ENCODE measurements around the gene NUTM2G. TPM values are rescaled to one million over a fixed set of nuclear protein-coding genes. Genes with fewer than 3 reads are reported as not detected.
"Not testable (repeated sequence)": the region's sequence is repeated elsewhere in the genome, so short reads cannot be mapped to it uniquely, and the experiment has no call there.

Gene NUTM2G
- total RNA-seq (not detected), polyA plus RNA-seq (0.14 TPM)

- H3K9me3 ChIP-seq (ENCODE audit: low read length); H3K4me3 ChIP-seq (ENCODE audit: low read length); H3K9me3 Mint-ChIP-seq; CTCF ChIA-PET; H3K4me1 Mint-ChIP-seq; H3K27me3 ChIP-seq (ENCODE audit: insufficient read depth, low read length, poor library complexity, severe bottlenecking); DNase-seq; H3K4me3 Mint-ChIP-seq; POLR2A ChIA-PET; H3K27ac Mint-ChIP-seq; H3K27me3 Mint-ChIP-seq; H3K36me3 Mint-ChIP-seq; H3K4me1 ChIP-seq (ENCODE audit: insufficient read depth, low read length); H3K36me3 ChIP-seq (ENCODE audit: insufficient read depth, low read length); H3K27ac ChIP-seq (ENCODE audit: low read depth, low read length): not testable (repeated sequence)
Observed at GRCh38 chr9:96928543-96928942, at the start of gene NUTM2G. TSS of gene NUTM2G (plus strand) at chr9:96928843. CDS start at chr9:96929025, 182 bp downstream.

- no peaks in the 10 kb centered on the region for H3K36me3 ChIP-seq (ENCODE audit: insufficient read depth, low read length)
- H3K4me1 ChIP-seq (ENCODE audit: insufficient read depth, low read length), result no peaks in the 10 kb centered on the region
- Mint-ChIP-seq H3K9me3 (peaks cover 0 to 5% (median 2%) of the 10 kb centered on the region in 5 donors), H3K4me1 (no peaks in the 10 kb centered on the region), H3K27ac (no peak overlapping the region), H3K4me3 (no peak overlapping the region), H3K36me3 (peaks cover 1 to 10% (median 1%) of the 10 kb centered on the region in 3 donors), H3K27me3 (peaks cover 2 to 5% of the 10 kb centered on the region in 2 donors)
- no peaks in the 10 kb centered on the region for H3K9me3 ChIP-seq (ENCODE audit: low read length)
- ChIA-PET CTCF (no interaction called here), POLR2A (no interaction called here)
- no peak overlapping the region for H3K27ac ChIP-seq (ENCODE audit: low read depth, low read length)
- DNase-seq, result no peak
- no peaks in the 10 kb centered on the region for H3K27me3 ChIP-seq (ENCODE audit: insufficient read depth, low read length, poor library complexity, severe bottlenecking)
- H3K4me3 ChIP-seq (ENCODE audit: low read length), result no peak overlapping the region
Observed at GRCh38 chr9:96883922-96884321, 44.7 kb upstream of the NUTM2G start.

DNA sequence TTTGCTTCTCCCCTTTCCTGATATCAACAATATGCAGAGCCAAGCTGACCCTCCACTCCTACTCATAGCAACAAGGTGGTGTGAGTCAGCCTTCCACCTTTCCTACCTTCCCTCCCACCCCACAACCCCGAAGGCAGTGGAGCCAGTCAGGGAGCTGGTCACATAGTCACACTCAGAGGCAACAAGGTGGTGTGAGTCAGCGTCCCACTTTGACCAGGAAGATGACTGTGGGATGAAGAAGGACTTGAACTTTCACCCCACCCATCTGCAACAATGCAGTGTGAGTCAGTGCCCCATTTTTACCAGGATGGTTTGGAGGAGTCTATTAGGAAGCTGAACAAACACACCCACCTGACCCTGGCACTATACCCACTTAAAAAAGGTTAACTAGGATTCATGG lies 44.2 kb upstream of the NUTM2G start:
- peaks cover 0 to 2% of the 10 kb centered on the region in 2 donors for H3K27me3 Mint-ChIP-seq
- H3K36me3 ChIP-seq (ENCODE audit: insufficient read depth, low read length), result no peaks in the 10 kb centered on the region
- DNase-seq, result no peak
- H3K4me1 ChIP-seq (ENCODE audit: insufficient read depth, low read length), result no peaks in the 10 kb centered on the region
- POLR2A ChIA-PET, result no interaction called here
- peaks cover 0 to 4% (median 0%) of the 10 kb centered on the region in 5 donors for H3K9me3 Mint-ChIP-seq
- H3K4me3 ChIP-seq (ENCODE audit: low read length), result no peak overlapping the region
- no peaks in the 10 kb centered on the region for H3K27me3 ChIP-seq (ENCODE audit: insufficient read depth, low read length, poor library complexity, severe bottlenecking)
- peaks cover 1 to 10% (median 1%) of the 10 kb centered on the region in 3 donors for H3K36me3 Mint-ChIP-seq
- no peaks in the 10 kb centered on the region for H3K9me3 ChIP-seq (ENCODE audit: low read length)
- H3K4me3 Mint-ChIP-seq, result no peak overlapping the region
- H3K27ac Mint-ChIP-seq, result no peak overlapping the region
- CTCF ChIA-PET, result no interaction called here
- no peak overlapping the region for H3K27ac ChIP-seq (ENCODE audit: low read depth, low read length)
- no peaks in the 10 kb centered on the region for H3K4me1 Mint-ChIP-seq

DNA sequence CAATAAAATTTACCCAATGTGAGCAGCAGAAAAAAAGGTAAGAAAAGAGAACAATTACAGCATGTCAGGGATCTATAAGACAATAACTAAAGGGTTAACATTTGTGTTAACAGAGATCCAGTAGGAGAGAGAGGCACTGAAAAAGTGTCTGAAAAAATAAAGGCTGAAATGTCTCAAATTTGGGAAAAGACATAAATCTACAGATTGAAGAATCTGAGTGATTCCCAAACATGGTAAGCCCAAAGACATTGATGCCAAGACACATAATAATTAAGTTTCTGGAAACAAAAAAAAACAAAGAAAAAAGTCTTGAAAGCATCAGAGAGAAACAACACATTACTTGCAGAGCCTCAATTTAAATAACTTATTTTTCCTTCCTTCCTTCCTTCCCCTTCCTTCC lies 43.2 kb upstream of the NUTM2G start:
- no peaks in the 10 kb centered on the region for H3K4me1 ChIP-seq (ENCODE audit: insufficient read depth, low read length)
- H3K27me3 ChIP-seq (ENCODE audit: insufficient read depth, low read length, poor library complexity, severe bottlenecking), result no peaks in the 10 kb centered on the region
- Mint-ChIP-seq H3K9me3 (peaks cover 0 to 2% (median 0%) of the 10 kb centered on the region in 5 donors), H3K36me3 (peaks cover 1 to 10% (median 8%) of the 10 kb centered on the region in 3 donors), H3K27me3 (peaks cover 0 to 2% of the 10 kb centered on the region in 2 donors), H3K4me3 (no peak overlapping the region), H3K27ac (peak overlapping the region in 2 of 8 donors; percentile 10 to 25), H3K4me1 (no peaks in the 10 kb centered on the region)
- H3K4me3 ChIP-seq (ENCODE audit: low read length), result no peak overlapping the region
- no peak overlapping the region for H3K27ac ChIP-seq (ENCODE audit: low read depth, low read length)
- H3K36me3 ChIP-seq (ENCODE audit: insufficient read depth, low read length), result no peaks in the 10 kb centered on the region
- H3K9me3 ChIP-seq (ENCODE audit: low read length), result no peaks in the 10 kb centered on the region
- ChIA-PET POLR2A (no interaction called here), CTCF (no interaction called here)
- no peak for DNase-seq

DNA sequence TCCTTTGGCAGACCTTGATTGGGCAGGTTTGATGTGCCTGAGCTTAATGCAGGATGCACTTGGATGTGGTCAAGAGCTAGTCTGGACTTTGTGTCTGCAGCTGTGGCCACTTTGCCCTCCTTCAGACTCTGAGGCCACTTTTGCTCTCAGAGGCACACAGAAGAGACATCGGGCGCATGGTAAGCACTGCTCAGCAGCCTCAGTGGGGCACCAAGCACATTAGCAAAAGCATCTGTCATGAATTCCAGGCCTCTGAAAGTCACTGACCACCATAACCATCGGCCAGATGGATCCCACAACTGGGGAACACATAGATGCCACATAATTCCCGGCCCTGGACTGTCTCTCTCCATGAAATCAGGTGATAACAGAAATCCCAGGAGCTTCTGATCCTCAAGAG lies 40.1 kb upstream of the NUTM2G start:
- no peaks in the 10 kb centered on the region for H3K36me3 ChIP-seq (ENCODE audit: insufficient read depth, low read length)
- Mint-ChIP-seq H3K36me3 (peaks cover 11 to 32% (median 16%) of the 10 kb centered on the region in 3 donors), H3K9me3 (no peaks in the 10 kb centered on the region), H3K4me3 (no peak overlapping the region), H3K27ac (peak overlapping the region in 1 of 8 donors; percentile 44), H3K27me3 (no peaks in the 10 kb centered on the region), H3K4me1 (no peaks in the 10 kb centered on the region)
- H3K9me3 ChIP-seq (ENCODE audit: low read length), result no peaks in the 10 kb centered on the region
- POLR2A ChIA-PET, result no interaction called here
- no peak overlapping the region for H3K27ac ChIP-seq (ENCODE audit: low read depth, low read length)
- CTCF ChIA-PET, result no interaction called here
- no peak for DNase-seq
- no peaks in the 10 kb centered on the region for H3K27me3 ChIP-seq (ENCODE audit: insufficient read depth, low read length, poor library complexity, severe bottlenecking)
- H3K4me1 ChIP-seq (ENCODE audit: insufficient read depth, low read length), result no peaks in the 10 kb centered on the region
- H3K4me3 ChIP-seq (ENCODE audit: low read length), result no peak overlapping the region

DNA sequence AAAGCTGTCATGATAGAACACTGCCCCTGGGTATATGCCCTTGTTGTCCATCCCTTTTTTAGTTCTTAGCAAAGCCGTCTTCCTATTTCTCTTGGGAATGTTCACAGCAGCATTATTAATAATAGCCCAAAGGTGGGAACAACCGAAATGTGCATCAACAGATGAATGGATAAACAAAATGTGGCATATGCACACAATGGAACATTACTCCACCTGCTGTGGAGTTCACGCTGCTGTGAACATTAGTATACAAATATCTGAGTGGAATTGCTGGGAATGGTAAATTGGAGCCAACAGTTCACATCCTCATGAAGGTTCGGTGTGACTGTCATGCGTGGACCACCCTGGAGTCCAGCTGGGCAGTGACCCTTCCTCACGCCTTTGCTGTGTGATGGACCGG lies 36.5 kb upstream of the NUTM2G start:
- CTCF ChIA-PET, result no interaction called here
- no peak overlapping the region for H3K27ac Mint-ChIP-seq
- H3K27me3 ChIP-seq (ENCODE audit: insufficient read depth, low read length, poor library complexity, severe bottlenecking), result no peaks in the 10 kb centered on the region

DNA sequence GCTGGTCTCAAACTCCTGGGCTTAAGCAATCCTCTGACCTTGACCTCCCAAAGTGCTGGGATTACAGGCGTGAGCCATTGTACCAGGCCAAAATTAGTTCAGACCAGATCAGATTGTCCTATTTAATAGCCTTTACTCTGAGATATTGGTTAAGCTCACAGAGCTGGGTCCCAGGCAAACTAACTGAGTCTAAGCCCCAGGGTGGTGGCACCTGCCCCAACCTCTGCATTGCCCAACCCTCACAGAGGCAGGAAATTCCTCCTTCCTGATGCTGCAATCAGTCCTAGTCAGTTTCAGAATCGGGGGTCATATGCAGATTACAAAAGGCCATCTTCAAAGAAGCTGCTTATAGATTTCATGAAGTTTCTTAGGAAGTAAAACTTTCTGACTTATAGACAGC lies 28.6 kb upstream of the NUTM2G start:
- H3K9me3 ChIP-seq (ENCODE audit: low read length); H3K36me3 ChIP-seq (ENCODE audit: insufficient read depth, low read length); DNase-seq; H3K4me1 ChIP-seq (ENCODE audit: insufficient read depth, low read length); H3K9me3 Mint-ChIP-seq; H3K27ac ChIP-seq (ENCODE audit: low read depth, low read length); H3K4me3 ChIP-seq (ENCODE audit: low read length); H3K27me3 ChIP-seq (ENCODE audit: insufficient read depth, low read length, poor library complexity, severe bottlenecking); H3K27me3 Mint-ChIP-seq; CTCF ChIA-PET; H3K4me1 Mint-ChIP-seq; H3K4me3 Mint-ChIP-seq; POLR2A ChIA-PET: not testable (repeated sequence)
- H3K27ac Mint-ChIP-seq, result peak overlapping the region in 1 of 8 donors; percentile 36
- H3K36me3 Mint-ChIP-seq, result peaks cover 10 to 32% (median 14%) of the 10 kb centered on the region in 3 donors

More for the DNA sequence above, 36.5 kb upstream of the NUTM2G start:
- no peaks in the 10 kb centered on the region for H3K36me3 ChIP-seq (ENCODE audit: insufficient read depth, low read length)
- no peak overlapping the region for H3K4me3 ChIP-seq (ENCODE audit: low read length)
- no peaks in the 10 kb centered on the region for H3K4me1 ChIP-seq (ENCODE audit: insufficient read depth, low read length)
- POLR2A ChIA-PET, result no interaction called here
- no peak overlapping the region for H3K4me3 Mint-ChIP-seq
- no peaks in the 10 kb centered on the region for H3K9me3 ChIP-seq (ENCODE audit: low read length)
- H3K36me3 Mint-ChIP-seq, result peaks cover 21 to 61% (median 31%) of the 10 kb centered on the region in 3 donors
- H3K4me1 Mint-ChIP-seq, result no peaks in the 10 kb centered on the region
- no peak overlapping the region for H3K27ac ChIP-seq (ENCODE audit: low read depth, low read length)
- no peaks in the 10 kb centered on the region for H3K27me3 Mint-ChIP-seq
- DNase-seq, result no peak
- H3K9me3 Mint-ChIP-seq, result peaks cover 0 to 1% (median 0%) of the 10 kb centered on the region in 5 donors

DNA sequence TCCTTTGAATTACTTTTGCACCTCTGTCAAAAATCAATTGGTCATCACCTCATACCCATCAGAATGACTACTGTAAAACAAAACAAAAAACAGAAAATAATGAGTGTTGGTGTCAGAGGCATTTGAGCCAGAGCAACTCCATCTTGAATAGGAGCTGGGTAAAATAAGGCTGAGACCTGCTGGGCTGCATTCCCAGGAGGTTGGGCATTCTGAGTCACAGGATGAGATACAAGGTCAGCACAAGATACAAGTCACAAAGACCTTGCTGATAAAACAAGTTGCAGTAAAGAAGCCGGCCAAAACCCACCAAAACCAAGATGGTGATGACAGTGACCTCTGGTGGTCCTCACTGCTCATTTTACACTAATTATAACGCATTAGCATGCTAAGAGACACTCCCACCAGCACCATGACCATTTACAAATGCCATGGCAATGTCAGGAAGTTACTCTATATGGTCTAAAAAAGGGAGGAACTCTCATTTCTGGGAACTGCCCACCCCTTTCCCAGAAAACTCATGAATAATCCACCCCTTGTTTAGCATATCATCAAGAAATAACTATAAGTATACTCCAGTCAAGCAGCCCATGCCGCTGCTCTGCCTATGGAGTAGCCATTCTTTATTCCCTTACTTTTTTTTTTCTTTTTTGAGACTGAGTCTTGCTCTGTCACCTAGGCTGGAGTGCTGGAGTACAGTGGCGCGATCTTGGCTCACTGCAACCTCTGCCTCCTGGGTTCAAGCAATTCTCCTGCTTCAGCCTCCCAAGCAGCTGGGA lies 23.5 kb upstream of the NUTM2G start:
- CTCF ChIA-PET; H3K36me3 Mint-ChIP-seq; H3K9me3 Mint-ChIP-seq; H3K36me3 ChIP-seq (ENCODE audit: insufficient read depth, low read length); H3K4me3 ChIP-seq (ENCODE audit: low read length); H3K27ac Mint-ChIP-seq; DNase-seq; H3K4me1 ChIP-seq (ENCODE audit: insufficient read depth, low read length); H3K27ac ChIP-seq (ENCODE audit: low read depth, low read length); H3K27me3 ChIP-seq (ENCODE audit: insufficient read depth, low read length, poor library complexity, severe bottlenecking); POLR2A ChIA-PET; H3K4me1 Mint-ChIP-seq; H3K4me3 Mint-ChIP-seq; H3K27me3 Mint-ChIP-seq; H3K9me3 ChIP-seq (ENCODE audit: low read length): not testable (repeated sequence)

Data from CD8-positive, alpha-beta memory T cell (primary cell).